A673 (cell line): ENCODE results near the gene SIAH2. TPM values are rescaled to one million over a fixed set of nuclear protein-coding genes. Genes with fewer than 3 reads are reported as not detected.

ENCODE experiments used
- BruUV-seq: library from RNA; stranded (reverse); fragments of 400-500 nt; replicated peaks from 2 replicates; lab custom pipeline; 2021; lab: Mats Ljungman, UMichigan
- CTCF ChIA-PET: fragments of 300-600 bp; sonication (Branson Sonifier 250); formaldehyde crosslinking; loops from one replicate; lab custom pipeline; 2022; ENCODE audit warnings: antibody characterized with exemption; lab: Charles Lee
- POLR2A ChIA-PET: fragments of 300-600 bp; sonication (Branson Sonifier 250); formaldehyde crosslinking; loops from one replicate; lab custom pipeline; 2022; ENCODE audit warnings: antibody characterized with exemption; ENCODE audit not compliant: low non-redundant PET; lab: Charles Lee
- DNase-seq: peaks from one replicate; pipeline ENCODE4 v3.0.0-alpha.2; 2015; ENCODE audit warnings: low spot score
- H3K27ac ChIP-seq: fragments of 200-600 bp; sonication (generic); 2 replicates; pipeline ENCODE4 v1.5.1; 2016; ENCODE audit warnings: mixed run types, low read depth, mild to moderate bottlenecking, mixed read lengths, antibody characterized with exemption, low read length; ENCODE audit not compliant: poor library complexity, severe bottlenecking
- H3K27me3 ChIP-seq: fragments of 200-600 bp; sonication (generic); replicated peaks from 2 replicates; pipeline ENCODE4 v1.6.1; 2017; ENCODE audit warnings: mixed run types, low read depth, mild to moderate bottlenecking, mixed read lengths, antibody characterized with exemption, low read length; ENCODE audit not compliant: insufficient read depth, poor library complexity
- H3K36me3 ChIP-seq: fragments of 200-600 bp; sonication (generic); 2 replicates; pipeline ENCODE4 v1.6.1; 2016; ENCODE audit warnings: mixed run types, mild to moderate bottlenecking, mixed read lengths, antibody characterized with exemption, low read length; ENCODE audit not compliant: insufficient read depth, poor library complexity, severe bottlenecking
- H3K4me1 ChIP-seq: fragments of 200-600 bp; sonication (generic); 2 replicates; pipeline ENCODE4 v1.6.1; 2017; ENCODE audit warnings: mixed run types, mild to moderate bottlenecking, mixed read lengths, antibody characterized with exemption, low read length; ENCODE audit not compliant: insufficient read depth, poor library complexity, severe bottlenecking
- H3K4me3 ChIP-seq: fragments of 200-600 bp; sonication (generic); 2 replicates; pipeline ENCODE4 v1.5.1; 2016; ENCODE audit warnings: low read depth, mixed run types, mild to moderate bottlenecking, mixed read lengths, low read length; ENCODE audit not compliant: poor library complexity, severe bottlenecking
- H3K9me3 ChIP-seq: fragments of 200-600 bp; sonication (generic); 2 replicates; pipeline ENCODE4 v1.6.1; 2016; ENCODE audit warnings: mixed run types, low read depth, mild to moderate bottlenecking, mixed read lengths, antibody characterized with exemption, low read length; ENCODE audit not compliant: poor library complexity, severe bottlenecking
- CTCF ChIP-seq: fragments of 300-800, 200-600 bp; sonication (generic); conservative IDR thresholded peaks from 2 replicates; pipeline ENCODE4 v1.5.1; 2017; ENCODE audit warnings: low read depth, mild to moderate bottlenecking, antibody characterized with exemption, low read length, moderate library complexity, mixed read lengths
- EZH2 ChIP-seq: fragments of 200-600 bp; sonication (generic); IDR thresholded peaks from 2 replicates; pipeline ENCODE4 v1.6.1; 2017; ENCODE audit warnings: borderline replicate concordance, low read depth, mild to moderate bottlenecking, mixed read lengths, antibody characterized with exemption, low read length; ENCODE audit not compliant: poor library complexity, severe bottlenecking
- intact Hi-C: fragments of 100-400 bp; cut with micrococcal nuclease; formaldehyde crosslinking; loops from one replicate; pipeline ENCODE4 v1.10.0; 2022; ENCODE audit not compliant: unreplicated experiment
- total RNA-seq: library from RNA; stranded (reverse); gene quantifications from 2 replicates; pipeline ENCODE4 v1.2.3, GENCODE V29; 2021

SIAH2 gene
- total RNA-seq, 1 experiment from 2014 or later = 26.8 TPM

- intact Hi-C loops = no loop called here
- CTCF ChIA-PET = interaction anchor here (0.6 kb wide), 1 partner anchor 26 kb away, joined by 3 read pairs; no protein-coding TSS in a partner anchor
Measured at GRCh38 chr3:150691414-150692040, 71.4 kb downstream of the SIAH2 start.

More at GRCh38 chr3:150691414-150692040, 71.4 kb downstream of the SIAH2 start:
- Histone ChIP-seq H3K27me3 (no peaks in the 10 kb centered on the region), H3K27ac (no peak overlapping the region), H3K4me1 (no peaks in the 10 kb centered on the region), H3K4me3 (no peak overlapping the region), H3K36me3 (no peaks in the 10 kb centered on the region), H3K9me3 (peaks cover 18% of the 10 kb centered on the region)
- POLR2A ChIA-PET = interaction anchor here (0.6 kb wide), 1 partner anchor 1501 kb away, joined by 5 read pairs; no protein-coding TSS in a partner anchor
- no peak for DNase-seq
- no peak for TF ChIP-seq EZH2
- no peak for TF ChIP-seq CTCF
- BruUV-seq = no TSS peak

Other genes with a start within 250 kb of the SIAH2 start
- gene SERP1, start 216.7 kb downstream of the SIAH2 start, total RNA-seq = 86.5 and 91.7 TPM in 2 replicates
- gene EIF2A, start 216.4 kb downstream of the SIAH2 start, total RNA-seq = 105 and 113 TPM in 2 replicates
- 99.4 and 108 TPM in 2 replicates for gene SELENOT, start 159.8 kb downstream of the SIAH2 start, total RNA-seq
- gene ERICH6, start 59.2 kb downstream of the SIAH2 start, total RNA-seq = 0.24 and 0.32 TPM in 2 replicates
- not detected in 2 replicates for gene MINDY4B, start 142.3 kb upstream of the SIAH2 start, total RNA-seq
- not detected in 2 replicates for gene CLRN1, start 209.6 kb upstream of the SIAH2 start, total RNA-seq